Ishikawa (cell line): ENCODE measurements around the gene FAM83G.

Experiments
- CEBPB ChIP-seq: IDR thresholded peaks from 2 replicates; pipeline ENCODE4 v1.6.1; 2012
- CREB1 ChIP-seq: IDR thresholded peaks from 2 replicates; pipeline ENCODE4 v1.6.1; 2012; ENCODE audit warnings: low read depth
- EGR1 ChIP-seq: IDR thresholded peaks from 2 replicates; pipeline ENCODE4 v1.6.1; 2012
- EP300 ChIP-seq: IDR thresholded peaks from 2 replicates; pipeline ENCODE4 v1.6.1; 2012; ENCODE audit warnings: borderline replicate concordance
- FOXM1 ChIP-seq: IDR thresholded peaks from 2 replicates; pipeline ENCODE4 v1.6.1; 2012; ENCODE audit warnings: low read depth, borderline replicate concordance
- MAX ChIP-seq: IDR thresholded peaks from 2 replicates; pipeline ENCODE4 v1.6.1; 2012
- NFIC ChIP-seq: IDR thresholded peaks from 2 replicates; pipeline ENCODE4 v1.6.1; 2012
- RAD21 ChIP-seq: IDR thresholded peaks from 2 replicates; pipeline ENCODE4 v1.6.1; 2012; ENCODE audit warnings: low read depth
- REST ChIP-seq: IDR thresholded peaks from 2 replicates; pipeline ENCODE4 v1.6.1; 2012; ENCODE audit warnings: low read depth, mild to moderate bottlenecking
- TAF1 ChIP-seq: IDR thresholded peaks from 2 replicates; pipeline ENCODE4 v1.6.1; 2012; ENCODE audit warnings: low read depth, mild to moderate bottlenecking
- TCF12 ChIP-seq: IDR thresholded peaks from 2 replicates; pipeline ENCODE4 v1.6.1; 2012; ENCODE audit warnings: low read depth
- YY1 ChIP-seq: IDR thresholded peaks from 2 replicates; pipeline ENCODE4 v1.6.1; 2012; ENCODE audit warnings: low read depth
- ZBTB7A ChIP-seq: IDR thresholded peaks from 2 replicates; pipeline ENCODE4 v1.6.1; 2012; ENCODE audit warnings: low read depth

DNA sequence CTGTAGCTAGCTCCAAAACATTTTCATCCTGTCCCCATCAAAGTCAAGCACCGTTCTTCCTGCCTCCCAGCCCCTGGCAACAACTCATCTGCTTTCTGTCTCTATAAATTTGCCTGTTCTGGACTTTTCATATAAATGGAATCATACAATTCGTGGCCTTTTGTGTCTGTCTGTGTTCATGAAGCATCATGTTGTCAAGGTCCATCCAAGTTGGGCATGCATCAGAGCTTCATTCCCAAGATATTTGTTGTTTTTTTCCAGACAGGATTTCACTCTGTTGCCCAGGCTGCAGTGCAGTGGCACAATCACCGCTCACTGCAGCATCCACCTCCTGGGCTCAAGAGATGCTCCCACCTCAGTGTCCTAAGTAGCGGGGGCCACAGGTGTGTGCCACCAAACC lies 46.7 kb downstream of the FAM83G start:
- TF ChIP-seq NFIC (no peak), CEBPB (no peak), YY1 (no peak), MAX (no peak), REST (no peak), TCF12 (no peak), TAF1 (no peak), FOXM1 (no peak), EGR1 (no peak), EP300 (no peak), RAD21 (no peak), ZBTB7A (no peak), CREB1 (no peak)
